CD4-positive, alpha-beta memory T cell (primary cell): ENCODE data around the gene BABAM2. TPM values are rescaled to one million over a fixed set of nuclear protein-coding genes. Genes with fewer than 3 reads are reported as not detected.

Experiments
- CTCF ChIA-PET: fragments of 350-600 bp; sonication (Branson Sonifier 250); formaldehyde crosslinking; loops from one replicate; lab custom pipeline; 2021; ENCODE audit warnings: inconsistent platforms; ENCODE audit not compliant: partially characterized antibody; lab: Charles Lee
- POLR2A ChIA-PET: fragments of 350-600 bp; sonication (Branson Sonifier 250); formaldehyde crosslinking; loops from one replicate; lab custom pipeline; 2021; ENCODE audit not compliant: partially characterized antibody; lab: Charles Lee
- DNase-seq, 5 donors: peaks; one replicate each; pipeline versions ENCODE4 v3.0.0 to v3.0.0-alpha.2; 2020 to 2022; ENCODE audit warnings: mixed read lengths in 1 of 5
- H3K27ac ChIP-seq: one replicate; pipeline ENCODE4 v1.7.0; 2013; ENCODE audit warnings: low read depth, low read length
- H3K27me3 ChIP-seq: 2 replicates; pipeline ENCODE4 v1.7.0; 2013; ENCODE audit warnings: mild to moderate bottlenecking, low read length, moderate library complexity; ENCODE audit not compliant: insufficient read depth
- H3K36me3 ChIP-seq: 2 replicates; pipeline ENCODE4 v1.7.0; 2013; ENCODE audit warnings: mild to moderate bottlenecking, low read length, moderate library complexity; ENCODE audit not compliant: insufficient read depth
- H3K4me1 ChIP-seq: 2 replicates; pipeline ENCODE4 v1.7.0; 2013; ENCODE audit warnings: mild to moderate bottlenecking, low read length, moderate library complexity; ENCODE audit not compliant: insufficient read depth
- H3K4me3 ChIP-seq, 2 donors: one replicate each; pipeline ENCODE4 v1.7.0; 2013; ENCODE audit warnings: low read length in 2 of 2, mild to moderate bottlenecking in 1 of 2
- H3K9me3 ChIP-seq, 2 donors: one replicate each; pipeline ENCODE4 v1.7.0; 2013; ENCODE audit warnings: low read length in 2 of 2, control low read depth in 1 of 2; ENCODE audit not compliant: control insufficient read depth in 1 of 2
- H3K27ac Mint-ChIP-seq, 7 donors: one replicate each; pipeline ENCODE4 v1.8.0; 2020 to 2021; ENCODE audit warnings: mixed read lengths in 7 of 7, mild to moderate bottlenecking in 6 of 7, inconsistent platforms in 3 of 7, moderate library complexity in 3 of 7
- H3K27me3 Mint-ChIP-seq, 2 donors: one replicate each; pipeline ENCODE4 v1.8.0; 2020 to 2021; ENCODE audit warnings: mixed read lengths in 2 of 2
- H3K36me3 Mint-ChIP-seq, 2 donors: one replicate each; pipeline ENCODE4 v1.8.0; 2020 to 2021; ENCODE audit warnings: mixed read lengths in 2 of 2, inconsistent platforms in 1 of 2, mild to moderate bottlenecking in 1 of 2
- H3K4me1 Mint-ChIP-seq, 4 donors: one replicate each; pipeline ENCODE4 v1.8.0; 2020 to 2021; ENCODE audit warnings: mixed read lengths in 4 of 4, mild to moderate bottlenecking in 1 of 4
- H3K4me3 Mint-ChIP-seq, 8 donors: one replicate each; pipeline ENCODE4 v1.8.0; 2020 to 2021; ENCODE audit warnings: mixed read lengths in 8 of 8, mild to moderate bottlenecking in 7 of 8, moderate library complexity in 6 of 8, inconsistent platforms in 3 of 8
- H3K9me3 Mint-ChIP-seq, 8 donors: one replicate each; pipeline ENCODE4 v1.8.0; 2020 to 2021; ENCODE audit warnings: mixed read lengths in 8 of 8, mild to moderate bottlenecking in 5 of 8, inconsistent platforms in 3 of 8, moderate library complexity in 1 of 8
- intact Hi-C: fragments of 100-400 bp; cut with micrococcal nuclease; formaldehyde crosslinking; loops from one replicate; pipeline ENCODE4 v1.15.1; 2023
- polyA plus RNA-seq, 2 donors: library from polyadenylated mRNA; unstranded; fragments of 300-500 nt; fragmentation: Illumina TruSeq; gene quantifications; one replicate each; pipeline ENCODE4 v1.2.3, GENCODE V29; 2021
- total RNA-seq, 2 experiments: library from RNA; stranded (reverse); gene quantifications; one replicate each; pipeline ENCODE4 v1.2.3, GENCODE V29; 2021

BABAM2 gene
- total and polyA plus RNA-seq, 4 experiments from 2014 or later, result 37.3 to 60.1 (median 48.2) TPM

DNA sequence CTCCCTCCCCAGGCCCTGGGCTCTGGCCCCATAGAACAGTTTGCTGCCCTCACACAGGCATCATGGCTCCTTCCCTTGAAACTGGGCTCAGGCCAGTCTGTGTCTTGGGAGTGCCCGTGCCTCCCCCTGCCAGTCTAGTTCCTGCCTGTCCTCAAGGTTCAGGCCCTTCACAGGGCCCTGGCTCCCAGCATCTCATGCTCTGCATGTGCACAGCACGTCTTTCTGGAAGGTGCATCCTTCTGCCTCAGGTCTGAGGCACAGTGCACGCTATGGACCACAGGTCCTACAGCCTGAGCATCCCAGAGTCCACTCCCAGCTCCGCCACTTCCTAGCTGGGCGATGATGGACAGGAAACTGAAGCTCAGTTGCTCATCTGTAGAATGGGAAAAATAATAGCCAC lies 466.5 kb downstream of the BABAM2 start:
- Mint-ChIP-seq H3K4me3 (no peak overlapping the region), H3K36me3 (peaks cover 0 to 3% of the 10 kb centered on the region in 2 donors), H3K27me3 (peaks cover 0 to 3% of the 10 kb centered on the region in 2 donors), H3K27ac (peak overlapping the region in 6 of 7 donors; percentile 27 to 91 (median 56)), H3K4me1 (peaks cover 25 to 61% (median 41%) of the 10 kb centered on the region in 4 donors), H3K9me3 (peaks cover 0 to 2% (median 0%) of the 10 kb centered on the region in 8 donors)
- POLR2A ChIA-PET, result interaction anchor here (1.0 to 2.6 kb wide), 2 partner anchors 9 to 467 kb away, joined by 3 to 12 read pairs; partner anchors contain the start of genes BABAM2 and RBKS
- CTCF ChIA-PET, result interaction anchor here (0.6 to 1.4 kb wide), 4 partner anchors 9 to 624 kb away, joined by 3 to 5 read pairs (median 3); no protein-coding TSS in a partner anchor
- Histone ChIP-seq H3K36me3 (no peaks in the 10 kb centered on the region), H3K27ac (no peak overlapping the region), H3K4me1 (peaks cover 54% of the 10 kb centered on the region), H3K27me3 (no peaks in the 10 kb centered on the region), H3K4me3 (no peak overlapping the region), H3K9me3 (no peaks in the 10 kb centered on the region)
- intact Hi-C loops, result no loop called here
- no peak for DNase-seq

DNA sequence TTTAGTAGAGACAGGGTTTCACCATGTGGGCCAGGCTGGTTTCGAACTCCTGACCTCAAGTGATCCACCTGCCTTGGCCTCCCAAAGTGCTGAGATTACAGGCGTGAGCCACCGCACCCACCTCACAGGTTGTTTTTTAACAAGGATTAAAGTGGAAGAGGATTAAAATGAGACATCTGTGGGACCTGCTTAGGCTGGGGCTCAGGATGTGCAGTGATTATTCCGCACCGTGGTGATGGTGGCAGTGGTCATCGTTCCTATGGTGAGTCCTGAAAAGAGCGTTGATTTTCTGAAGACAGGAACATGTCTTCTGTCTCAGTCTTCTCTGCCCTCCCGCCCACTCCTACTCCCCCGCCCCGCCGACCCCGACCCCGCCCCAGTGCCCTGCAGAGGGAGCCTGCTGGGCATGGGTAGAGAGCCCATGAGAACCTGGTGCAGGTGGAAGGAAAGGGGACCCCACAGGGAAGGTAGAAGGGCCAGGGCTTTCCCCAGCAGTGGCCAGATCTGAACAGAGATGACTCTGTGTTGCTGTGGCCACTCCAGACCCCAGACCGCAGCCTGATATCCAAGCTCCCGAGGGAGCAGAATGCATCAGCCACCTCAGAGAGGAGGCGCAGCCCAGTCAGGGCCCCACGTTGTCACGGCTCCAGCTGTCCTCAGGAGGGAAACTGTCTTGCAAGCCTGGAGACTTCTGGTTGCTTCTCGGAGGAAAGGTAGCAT lies 467.6 kb downstream of the BABAM2 start:
- Mint-ChIP-seq H3K27ac (peak overlapping the region; percentile 92 to 98 (median 96)), H3K36me3 (peaks cover 0 to 3% of the 10 kb centered on the region in 2 donors), H3K4me1 (peaks cover 29 to 71% (median 47%) of the 10 kb centered on the region in 4 donors), H3K27me3 (peaks cover 0 to 3% of the 10 kb centered on the region in 2 donors), H3K9me3 (peaks cover 0 to 2% (median 0%) of the 10 kb centered on the region in 8 donors), H3K4me3 (peak overlapping the region in 5 of 8 donors; percentile 6 to 92 (median 72))
- peaks cover 62% of the 10 kb centered on the region for H3K4me1 ChIP-seq
- intact Hi-C loops, result loop anchor here (2.0 kb wide), 1 partner anchor 53 kb away; no protein-coding TSS in a partner anchor
- H3K27me3 ChIP-seq, result no peaks in the 10 kb centered on the region
- H3K4me3 ChIP-seq, result no peak overlapping the region
- no peak for DNase-seq
- H3K9me3 ChIP-seq, result no peaks in the 10 kb centered on the region
- H3K27ac ChIP-seq, result no peak overlapping the region
- POLR2A ChIA-PET, result interaction anchor here (5.2 kb wide), 1 partner anchor 33 kb away, joined by 39 read pairs; the partner anchor contains the start of gene FOSL2
- CTCF ChIA-PET, result interaction anchor here (0.7 to 1.0 kb wide), 2 partner anchors 17 to 52 kb away, joined by 3 read pairs; no protein-coding TSS in a partner anchor
- H3K36me3 ChIP-seq, result no peaks in the 10 kb centered on the region

- CTCF ChIA-PET, result interaction anchor here (0.6 to 1.0 kb wide), 2 partner anchors 13 to 51 kb away, joined by 3 read pairs; no protein-coding TSS in a partner anchor
- intact Hi-C loops, result loop anchor here (1.0 to 2.0 kb wide), 2 partner anchors 32 to 52 kb away; no protein-coding TSS in a partner anchor
- H3K9me3 ChIP-seq, result no peaks in the 10 kb centered on the region
- POLR2A ChIA-PET, result interaction anchor here (1.0 to 5.2 kb wide), 3 partner anchors 10 to 51 kb away, joined by 3 to 39 read pairs (median 6); partner anchors contain the start of gene FOSL2
- Mint-ChIP-seq H3K36me3 (peaks cover 0 to 3% of the 10 kb centered on the region in 2 donors), H3K4me3 (peak overlapping the region in 7 of 8 donors; percentile 72 to 92 (median 84)), H3K27ac (peak overlapping the region; percentile 92 to 98 (median 96)), H3K9me3 (peaks cover 0 to 2% (median 0%) of the 10 kb centered on the region in 8 donors), H3K4me1 (peaks cover 30 to 77% (median 50%) of the 10 kb centered on the region in 4 donors), H3K27me3 (peaks cover 0 to 3% of the 10 kb centered on the region in 2 donors)
- H3K4me1 ChIP-seq, result peaks cover 67% of the 10 kb centered on the region
- peak overlapping the region; percentile 30 for H3K27ac ChIP-seq
- H3K36me3 ChIP-seq, result no peaks in the 10 kb centered on the region
- H3K4me3 ChIP-seq, result peak overlapping the region in 1 of 2 donors; percentile 42
- no peaks in the 10 kb centered on the region for H3K27me3 ChIP-seq
- DNase-seq, result peak in 2 of 5 donors; percentile 15 to 23
Measured at GRCh38 chr2:28358668-28359201, 468.2 kb downstream of the BABAM2 start.

DNA sequence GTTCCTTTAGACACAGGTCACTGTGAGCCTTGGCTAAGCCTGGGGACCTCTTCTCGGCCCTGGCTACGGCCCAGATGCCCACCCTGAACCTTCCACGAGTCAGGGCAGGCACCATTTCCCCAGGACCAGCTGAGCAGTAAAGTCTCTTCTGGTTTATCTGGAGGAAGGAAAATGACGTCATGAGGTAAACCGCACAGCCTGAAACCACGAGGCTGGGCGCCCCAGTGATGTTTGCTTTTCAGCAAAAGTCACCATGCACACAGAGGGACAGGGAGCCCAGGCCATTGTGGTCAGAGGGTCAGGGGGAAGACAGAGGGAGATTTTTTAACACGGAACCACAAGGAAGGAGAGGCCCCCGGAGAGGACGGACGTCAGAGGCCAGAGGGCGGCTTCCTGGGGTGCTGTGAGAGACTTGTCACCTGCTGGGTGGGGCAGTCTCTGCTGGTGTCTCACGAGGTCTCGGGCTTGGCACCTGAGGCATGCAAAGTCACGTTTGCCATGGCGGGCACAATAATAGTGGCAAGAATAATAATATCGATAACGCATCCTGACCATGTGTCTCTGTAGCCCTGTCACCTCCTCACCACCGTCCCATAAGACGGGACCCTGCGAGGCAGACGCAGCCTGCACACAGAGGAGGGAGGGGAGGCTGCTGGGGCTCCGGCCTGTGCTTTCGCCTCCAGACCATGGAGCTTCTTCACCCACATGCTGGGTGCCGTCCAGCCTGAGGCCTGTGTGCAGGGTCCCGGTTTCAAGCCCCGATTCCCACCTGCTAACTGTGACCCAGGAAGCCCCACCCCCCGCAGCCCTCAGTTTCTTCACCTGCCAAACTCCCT lies 468.9 kb downstream of the BABAM2 start:
- H3K27ac Mint-ChIP-seq, result peak overlapping the region; percentile 92 to 98 (median 96)
- no peaks in the 10 kb centered on the region for H3K9me3 ChIP-seq
- H3K4me3 Mint-ChIP-seq, result peak overlapping the region; percentile 72 to 92 (median 83)
- CTCF ChIA-PET, result interaction anchor here (0.6 kb wide), 1 partner anchor 13 kb away, joined by 3 read pairs; no protein-coding TSS in a partner anchor
- H3K4me1 ChIP-seq, result peaks cover 74% of the 10 kb centered on the region
- intact Hi-C loops, result loop anchor here (1.0 to 2.0 kb wide), 2 partner anchors 31 to 51 kb away; no protein-coding TSS in a partner anchor
- peaks cover 0 to 3% of the 10 kb centered on the region in 2 donors for H3K27me3 Mint-ChIP-seq
- H3K27me3 ChIP-seq, result no peaks in the 10 kb centered on the region
- H3K4me1 Mint-ChIP-seq, result peaks cover 33 to 84% (median 56%) of the 10 kb centered on the region in 4 donors
- peak; percentile 87 to 93 (median 92) for DNase-seq
- H3K9me3 Mint-ChIP-seq, result peaks cover 0 to 2% (median 0%) of the 10 kb centered on the region in 8 donors
- POLR2A ChIA-PET, result interaction anchor here (0.9 to 5.2 kb wide), 4 partner anchors 11 to 50 kb away, joined by 3 to 39 read pairs (median 4); partner anchors contain the start of gene FOSL2
- H3K36me3 ChIP-seq, result no peaks in the 10 kb centered on the region
- H3K36me3 Mint-ChIP-seq, result peaks cover 0 to 3% of the 10 kb centered on the region in 2 donors
- peak overlapping the region; percentile 1 to 42 for H3K4me3 ChIP-seq
- peak overlapping the region; percentile 30 for H3K27ac ChIP-seq

- no peaks in the 10 kb centered on the region for H3K9me3 ChIP-seq
- peak overlapping the region; percentile 3 for H3K27ac ChIP-seq
- H3K36me3 ChIP-seq, result no peaks in the 10 kb centered on the region
- CTCF ChIA-PET, result interaction anchor here (1.5 kb wide), 1 partner anchor 23 kb away, joined by 4 read pairs; no protein-coding TSS in a partner anchor
- intact Hi-C loops, result no loop called here
- no peaks in the 10 kb centered on the region for H3K27me3 ChIP-seq
- no peak for DNase-seq
- peaks cover 0 to 3% of the 10 kb centered on the region in 2 donors for H3K27me3 Mint-ChIP-seq
- peaks cover 40 to 92% (median 63%) of the 10 kb centered on the region in 4 donors for H3K4me1 Mint-ChIP-seq
- peak overlapping the region in 1 of 2 donors; percentile 42 for H3K4me3 ChIP-seq
- H3K4me1 ChIP-seq, result peaks cover 81% of the 10 kb centered on the region
- peaks cover 0 to 3% of the 10 kb centered on the region in 2 donors for H3K36me3 Mint-ChIP-seq
- H3K9me3 Mint-ChIP-seq, result peaks cover 0 to 2% (median 0%) of the 10 kb centered on the region in 8 donors
- POLR2A ChIA-PET, result interaction anchor here (0.9 to 5.2 kb wide), 4 partner anchors 9 to 50 kb away, joined by 3 to 39 read pairs (median 5); partner anchors contain the start of gene FOSL2
- H3K4me3 Mint-ChIP-seq, result peak overlapping the region in 7 of 8 donors; percentile 24 to 87 (median 50)
- peak overlapping the region; percentile 81 to 98 (median 95) for H3K27ac Mint-ChIP-seq
Measured at GRCh38 chr2:28360058-28360717, 469.7 kb downstream of the BABAM2 start.
